GM15510 (cell line): ENCODE measurements around the gene ORC2.

Experiments
- POLR2A ChIP-seq: IDR thresholded peaks from 3 replicates; pipeline ENCODE4 v1.6.1; 2011; ENCODE audit warnings: borderline replicate concordance; ENCODE audit not compliant: insufficient read length; ENCODE audit errors: extremely low read depth

Gene ORC2

GRCh38 chr2:200963124-200963917, at the start of gene ORC2:
Gene ORC2, minus strand, starts transcription at chr2:200963660. Its CDS starts 5,537 bp downstream, at chr2:200958123.
- peak; percentile 44 for TF ChIP-seq POLR2A

- TF ChIP-seq POLR2A = no peak
These were observed 44.9 kb upstream of the ORC2 start for GRCh38 chr2:201008296-201008829.

- TF ChIP-seq POLR2A = no peak
These were observed 44.1 kb upstream of the ORC2 start for GRCh38 chr2:201007584-201007998.

- no peak for TF ChIP-seq POLR2A
These were observed 43.2 kb upstream of the ORC2 start for GRCh38 chr2:201006704-201007103.

GRCh38 chr2:201004370-201004769, 40.9 kb upstream of the ORC2 start:
- TF ChIP-seq POLR2A = no peak

GRCh38 chr2:200993097-200993496, 29.6 kb upstream of the ORC2 start:
- no peak for TF ChIP-seq POLR2A

- TF ChIP-seq POLR2A = no peak
These were observed 23.7 kb upstream of the ORC2 start for GRCh38 chr2:200987137-200987536.

- TF ChIP-seq POLR2A = no peak
These were observed 22.3 kb upstream of the ORC2 start for GRCh38 chr2:200985799-200986198.

GRCh38 chr2:200976710-200977109, 13.2 kb upstream of the ORC2 start:
- TF ChIP-seq POLR2A = no peak

- TF ChIP-seq POLR2A = no peak
These were observed 12.2 kb upstream of the ORC2 start for GRCh38 chr2:200975672-200976071.

GRCh38 chr2:200968735-200969134, 5.3 kb upstream of the ORC2 start:
- TF ChIP-seq POLR2A = no peak

GRCh38 chr2:200968162-200968561, 4.7 kb upstream of the ORC2 start:
- no peak for TF ChIP-seq POLR2A

GRCh38 chr2:200966770-200967169, 3.3 kb upstream of the ORC2 start:
- no peak for TF ChIP-seq POLR2A

GRCh38 chr2:200964498-200964897, 1.0 kb upstream of the ORC2 start:
- no peak for TF ChIP-seq POLR2A

GRCh38 chr2:200962811-200963123, 693 bp downstream of the ORC2 start:
- no peak for TF ChIP-seq POLR2A

- TF ChIP-seq POLR2A = no peak
These were observed 1.8 kb downstream of the ORC2 start for GRCh38 chr2:200961674-200962073.
